GM23338 (cell line): ENCODE measurements around the gene EXTL1. TPM values are rescaled to one million over a fixed set of nuclear protein-coding genes. Genes with fewer than 3 reads are reported as not detected.

Source experiments
- ATAC-seq: fragments of 200-7000 bp; cut with Tn5 transposase; 3 replicates; pipeline ENCODE4 v1.9.1; 2020
- DNase-seq: peaks from one replicate; pipeline ENCODE4 v3.0.0-alpha.2; 2015; ENCODE audit warnings: low spot score
- H2AFZ ChIP-seq: fragments of 200-600 bp; sonication (generic); 2 replicates; pipeline ENCODE4 v1.8.0; 2016; ENCODE audit warnings: antibody characterized with exemption, mild to moderate bottlenecking, moderate library complexity
- H3F3A ChIP-seq: fragments of 200-600 bp; sonication (generic); replicated peaks from 2 replicates; pipeline ENCODE4 v1.8.0; 2017; ENCODE audit warnings: antibody characterized with exemption, mixed run types, low read depth
- H3K27ac ChIP-seq: fragments of 200-600 bp; sonication (generic); 2 replicates; pipeline ENCODE4 v1.6.1; 2016; ENCODE audit warnings: low read depth
- H3K27me3 ChIP-seq: fragments of 200-600 bp; sonication (generic); 2 replicates; pipeline ENCODE4 v1.8.0; 2016; ENCODE audit warnings: mild to moderate bottlenecking, mixed run types, moderate library complexity; ENCODE audit not compliant: insufficient read depth
- H3K36me3 ChIP-seq: fragments of 200-600 bp; sonication (generic); 2 replicates; pipeline ENCODE4 v1.8.0; 2016; ENCODE audit warnings: mild to moderate bottlenecking; ENCODE audit not compliant: insufficient read depth
- H3K4me1 ChIP-seq: fragments of 200-600 bp; sonication (generic); 2 replicates; pipeline ENCODE4 v1.8.0; 2016; ENCODE audit warnings: mild to moderate bottlenecking, moderate library complexity; ENCODE audit not compliant: insufficient read depth
- H3K4me2 ChIP-seq: fragments of 200-600 bp; sonication (generic); 2 replicates; pipeline ENCODE4 v1.7.1; 2017; ENCODE audit warnings: mixed run types
- H3K4me3 ChIP-seq: fragments of 200-600 bp; sonication (generic); 2 replicates; pipeline ENCODE4 v1.6.1; 2016; ENCODE audit warnings: mixed run types
- H3K79me2 ChIP-seq: fragments of 200-600 bp; sonication (generic); replicated peaks from 2 replicates; pipeline ENCODE4 v1.8.0; 2017; ENCODE audit warnings: mild to moderate bottlenecking; ENCODE audit not compliant: insufficient read depth
- H3K9me2 ChIP-seq: fragments of 200-600 bp; sonication (generic); 2 replicates; pipeline ENCODE4 v1.8.0; 2017; ENCODE audit not compliant: insufficient read depth
- H4K20me1 ChIP-seq: fragments of 200-600 bp; sonication (generic); replicated peaks from 2 replicates; pipeline ENCODE4 v1.8.0; 2017; ENCODE audit warnings: mild to moderate bottlenecking; ENCODE audit not compliant: insufficient read depth
- H3K27ac Mint-ChIP-seq: 2 replicates; pipeline ENCODE4 v1.8.0; 2020; ENCODE audit warnings: inconsistent platforms, mild to moderate bottlenecking, moderate library complexity, mixed read lengths
- H3K27me3 Mint-ChIP-seq: 3 replicates; pipeline ENCODE4 v1.8.0; 2022; ENCODE audit warnings: low read depth, mild to moderate bottlenecking, moderate library complexity, mixed read lengths, inconsistent platforms; ENCODE audit not compliant: insufficient read depth, poor library complexity
- H3K36me3 Mint-ChIP-seq: 3 replicates; pipeline ENCODE4 v1.8.0; 2021; ENCODE audit warnings: low read depth, mild to moderate bottlenecking, inconsistent platforms, moderate library complexity, mixed read lengths
- H3K4me1 Mint-ChIP-seq: 3 replicates; pipeline ENCODE4 v1.8.0; 2020; ENCODE audit warnings: mild to moderate bottlenecking, inconsistent platforms, mixed read lengths
- H3K4me3 Mint-ChIP-seq: 3 replicates; pipeline ENCODE4 v1.8.0; 2021; ENCODE audit warnings: moderate library complexity, mild to moderate bottlenecking, inconsistent platforms, mixed read lengths
- H3K9me3 Mint-ChIP-seq: 3 replicates; pipeline ENCODE4 v1.8.0; 2020; ENCODE audit warnings: moderate library complexity, mild to moderate bottlenecking, inconsistent platforms, mixed read lengths
- CREB1 ChIP-seq: fragments of 250-450 bp; sonication (Bioruptor Pico); IDR thresholded peaks from 2 replicates; pipeline ENCODE4 v1.5.0; 2020; ENCODE audit warnings: low read depth, mild to moderate bottlenecking, moderate library complexity
- CTCF ChIP-seq, 2 experiments: fragments of 200-600 bp in 1 of 2; sonication (generic) in 1 of 2; conservative IDR thresholded peaks; 2 replicates each; pipeline versions ENCODE4 v1.5.1 to v1.6.1; 2016 to 2017; ENCODE audit warnings: antibody characterized with exemption in 2 of 2, low read depth in 2 of 2, mild to moderate bottlenecking in 2 of 2, moderate library complexity in 1 of 2
- ETS1 ChIP-seq: IDR thresholded peaks from 2 replicates; pipeline ENCODE4 v1.6.1; 2016; ENCODE audit warnings: antibody characterized with exemption
- EZH2 ChIP-seq: fragments of 200-600 bp; sonication (generic); IDR thresholded peaks from one replicate; pipeline ENCODE4 v1.8.0; 2017; ENCODE audit warnings: antibody characterized with exemption, mild to moderate bottlenecking, low read depth; ENCODE audit not compliant: unreplicated experiment
- JUNB ChIP-seq: IDR thresholded peaks from one replicate; pipeline ENCODE4 v1.6.1; 2016; ENCODE audit warnings: antibody characterized with exemption; ENCODE audit not compliant: unreplicated experiment
- NANOG ChIP-seq: IDR thresholded peaks from 2 replicates; pipeline ENCODE4 v1.6.1; 2016; ENCODE audit warnings: antibody characterized with exemption, borderline replicate concordance
- STAT1 ChIP-seq: IDR thresholded peaks from one replicate; pipeline ENCODE4 v1.6.1; 2016; ENCODE audit warnings: antibody characterized with exemption; ENCODE audit not compliant: unreplicated experiment
- ZNF114 ChIP-seq: fragments of 250-450 bp; sonication (Bioruptor Pico); IDR thresholded peaks from 2 replicates; pipeline ENCODE4 v1.5.0; 2020; ENCODE audit warnings: mild to moderate bottlenecking, moderate library complexity
- ZNF331 ChIP-seq: fragments of 250-450 bp; sonication (Bioruptor Pico); IDR thresholded peaks from 2 replicates; pipeline ENCODE4 v1.5.0; 2020; ENCODE audit warnings: low read depth, mild to moderate bottlenecking, moderate library complexity
- polyA plus RNA-seq: library from polyadenylated mRNA; unstranded; fragments of >200 nt; fragmentation: Nextera tagmentation; extraction: Ambion mirVana; gene quantifications from 2 replicates; pipeline ENCODE4 v1.2.1, GENCODE V29; 2016
- total RNA-seq: library from RNA; depleted of rRNA; stranded (reverse); fragments of >200 nt; shearing (Covaris generic); gene quantifications from 2 replicates; pipeline ENCODE4 v1.2.3, GENCODE V29; 2014

EXTL1 gene
- total and polyA plus RNA-seq, 2 experiments from 2014 or later, result 0.37 to 1.2 TPM

GRCh38 chr1:26069941-26070295 lies 48.3 kb downstream of the EXTL1 start:
- Mint-ChIP-seq H3K4me1 (peaks cover 6% of the 10 kb centered on the region), H3K27ac (no peak overlapping the region), H3K9me3 (no peaks in the 10 kb centered on the region)

GRCh38 chr1:26070296-26070962 lies 48.9 kb downstream of the EXTL1 start:
- Histone ChIP-seq H3K4me1 (no peaks in the 10 kb centered on the region), H3K27me3 (no peaks in the 10 kb centered on the region), H3K79me2 (no peaks in the 10 kb centered on the region), H3K27ac (no peak overlapping the region), H3K4me3 (no peak overlapping the region), H2AFZ (no peak overlapping the region), H3K36me3 (no peaks in the 10 kb centered on the region), H3K9me2 (no peaks in the 10 kb centered on the region), H3F3A (no peaks in the 10 kb centered on the region), H4K20me1 (no peaks in the 10 kb centered on the region), H3K4me2 (no peak overlapping the region)
- no peak for ATAC-seq
- no peak overlapping the region for H3K4me3 Mint-ChIP-seq
- no peaks in the 10 kb centered on the region for H3K36me3 Mint-ChIP-seq
- H3K4me1 Mint-ChIP-seq, result peaks cover 6% of the 10 kb centered on the region
- H3K27ac Mint-ChIP-seq, result no peak overlapping the region
- H3K27me3 Mint-ChIP-seq, result peaks cover 13% of the 10 kb centered on the region
- TF ChIP-seq STAT1 (no peak), ETS1 (no peak), CREB1 (no peak), CTCF (conservative IDR thresholded peaks at IDR 0.05; ENCODE audit: low read depth in 2 of 2) (no peak)
- no peak for DNase-seq
- no peaks in the 10 kb centered on the region for H3K9me3 Mint-ChIP-seq

More at GRCh38 chr1:26069941-26070295, 48.3 kb downstream of the EXTL1 start:
- no peak for ATAC-seq
- Histone ChIP-seq H3F3A (no peaks in the 10 kb centered on the region), H3K4me1 (no peaks in the 10 kb centered on the region), H3K9me2 (no peaks in the 10 kb centered on the region), H3K79me2 (no peaks in the 10 kb centered on the region), H3K4me2 (no peak overlapping the region), H3K27me3 (no peaks in the 10 kb centered on the region), H3K27ac (no peak overlapping the region), H4K20me1 (no peaks in the 10 kb centered on the region), H3K36me3 (no peaks in the 10 kb centered on the region), H2AFZ (no peak overlapping the region), H3K4me3 (no peak overlapping the region)
- peaks cover 15% of the 10 kb centered on the region for H3K27me3 Mint-ChIP-seq
- H3K4me3 Mint-ChIP-seq, result no peak overlapping the region
- no peak for TF ChIP-seq ZNF114
- no peaks in the 10 kb centered on the region for H3K36me3 Mint-ChIP-seq
- DNase-seq, result no peak

- no peaks in the 10 kb centered on the region for H3K79me2 ChIP-seq
- no peaks in the 10 kb centered on the region for H3K27me3 ChIP-seq
- no peaks in the 10 kb centered on the region for H3F3A ChIP-seq
- ATAC-seq, result no peak
- no peak overlapping the region for H3K4me2 ChIP-seq
- no peak overlapping the region for H3K4me3 Mint-ChIP-seq
- no peaks in the 10 kb centered on the region for H3K4me1 ChIP-seq
- no peaks in the 10 kb centered on the region for H4K20me1 ChIP-seq
- no peak overlapping the region for H3K4me3 ChIP-seq
- DNase-seq, result no peak
- H3K27ac Mint-ChIP-seq, result no peak overlapping the region
- H3K4me1 Mint-ChIP-seq, result peaks cover 6% of the 10 kb centered on the region
- H3K27me3 Mint-ChIP-seq, result peaks cover 9% of the 10 kb centered on the region
- no peak overlapping the region for H2AFZ ChIP-seq
- H3K9me3 Mint-ChIP-seq, result no peaks in the 10 kb centered on the region
- no peaks in the 10 kb centered on the region for H3K9me2 ChIP-seq
- no peak overlapping the region for H3K27ac ChIP-seq
- H3K36me3 ChIP-seq, result no peaks in the 10 kb centered on the region
- no peaks in the 10 kb centered on the region for H3K36me3 Mint-ChIP-seq
- TF ChIP-seq NANOG (no peak), ZNF331 (no peak), ZNF114 (no peak), CTCF (conservative IDR thresholded peaks at IDR 0.05; ENCODE audit: low read depth in 2 of 2) (no peak), ETS1 (no peak), EZH2 (no peak), JUNB (no peak), STAT1 (no peak)
These were observed 49.4 kb downstream of the EXTL1 start for GRCh38 chr1:26070963-26071342.
